ENCODE data around the gene GAGE12G.
"Not testable (repeated sequence)": the region's sequence is repeated elsewhere in the genome, so short reads cannot be mapped to it uniquely, and the experiment has no call there.

DNA sequence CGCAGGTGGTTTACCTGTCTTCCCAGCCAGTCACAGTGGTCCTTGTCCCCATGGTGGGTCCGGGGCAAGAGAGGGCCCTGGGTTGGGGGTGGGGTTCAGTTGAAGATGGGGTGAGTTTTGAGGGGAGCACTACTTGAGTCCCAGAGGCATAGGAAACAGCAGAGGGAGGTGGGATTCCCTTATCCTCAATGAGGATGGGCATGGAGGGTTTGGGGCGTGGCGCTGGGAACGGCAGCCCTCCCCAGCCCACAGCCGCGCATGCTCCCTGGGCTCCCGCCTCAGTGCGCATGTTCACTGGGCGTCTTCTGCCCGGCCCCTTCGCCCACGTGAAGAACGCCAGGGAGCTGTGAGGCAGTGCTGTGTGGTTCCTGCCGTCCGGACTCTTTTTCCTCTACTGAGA lies 38.3 kb upstream of the GAGE12G start, which contains the start of gene GAGE12C:
- TF ChIP-seq, protein P1, sequence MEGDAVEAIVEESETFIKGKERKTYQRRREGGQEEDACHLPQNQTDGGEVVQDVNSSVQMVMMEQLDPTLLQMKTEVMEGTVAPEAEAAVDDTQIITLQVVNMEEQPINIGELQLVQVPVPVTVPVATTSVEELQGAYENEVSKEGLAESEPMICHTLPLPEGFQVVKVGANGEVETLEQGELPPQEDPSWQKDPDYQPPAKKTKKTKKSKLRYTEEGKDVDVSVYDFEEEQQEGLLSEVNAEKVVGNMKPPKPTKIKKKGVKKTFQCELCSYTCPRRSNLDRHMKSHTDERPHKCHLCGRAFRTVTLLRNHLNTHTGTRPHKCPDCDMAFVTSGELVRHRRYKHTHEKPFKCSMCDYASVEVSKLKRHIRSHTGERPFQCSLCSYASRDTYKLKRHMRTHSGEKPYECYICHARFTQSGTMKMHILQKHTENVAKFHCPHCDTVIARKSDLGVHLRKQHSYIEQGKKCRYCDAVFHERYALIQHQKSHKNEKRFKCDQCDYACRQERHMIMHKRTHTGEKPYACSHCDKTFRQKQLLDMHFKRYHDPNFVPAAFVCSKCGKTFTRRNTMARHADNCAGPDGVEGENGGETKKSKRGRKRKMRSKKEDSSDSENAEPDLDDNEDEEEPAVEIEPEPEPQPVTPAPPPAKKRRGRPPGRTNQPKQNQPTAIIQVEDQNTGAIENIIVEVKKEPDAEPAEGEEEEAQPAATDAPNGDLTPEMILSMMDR (IDR thresholded peaks at IDR 0.05), result not testable (repeated sequence)
- TF ChIP-seq EP300, POLR2AphosphoS5 (IDR thresholded peaks at IDR 0.05): not testable (repeated sequence)
